Type B pancreatic cell (in vitro differentiated cells): ENCODE results near the gene GPATCH2. TPM values are rescaled to one million over a fixed set of nuclear protein-coding genes. Genes with fewer than 3 reads are reported as not detected.

ENCODE experiments used
- DNase-seq: peaks from one replicate; pipeline ENCODE4 v3.0.0; 2021; ENCODE audit warnings: mixed read lengths; ENCODE audit not compliant: unreplicated experiment; ENCODE audit errors: extremely low spot score
- H3K27ac Mint-ChIP-seq: 2 replicates; pipeline ENCODE4 v1.8.0; 2021; ENCODE audit warnings: mild to moderate bottlenecking, mixed read lengths
- H3K27me3 Mint-ChIP-seq: 2 replicates; pipeline ENCODE4 v1.8.0; 2021; ENCODE audit warnings: mixed read lengths
- H3K36me3 Mint-ChIP-seq: 2 replicates; pipeline ENCODE4 v1.8.0; 2021; ENCODE audit warnings: mixed read lengths
- H3K4me1 Mint-ChIP-seq: one replicate; pipeline ENCODE4 v1.8.0; 2021; ENCODE audit warnings: mixed read lengths; ENCODE audit not compliant: unreplicated experiment
- H3K4me3 Mint-ChIP-seq: 2 replicates; pipeline ENCODE4 v1.8.0; 2021; ENCODE audit warnings: mild to moderate bottlenecking, mixed read lengths
- H3K9me3 Mint-ChIP-seq: 2 replicates; pipeline ENCODE4 v1.8.0; 2021; ENCODE audit warnings: mixed read lengths
- long read RNA-seq: library from polyadenylated mRNA; unstranded; transcript quantifications from one replicate; pipeline ENCODE4 v2.0.0, GENCODE V29; 2020
- total RNA-seq: library from RNA; stranded (reverse); gene quantifications from 2 replicates; pipeline ENCODE4 v1.2.1, GENCODE V29; 2021; ENCODE audit warnings: low replicate concordance
- TF ChIP-seq, protein P1 (sequence below): fragments of 200-600 bp; sonication (generic); conservative IDR thresholded peaks from 2 replicates; pipeline ENCODE4 v1.5.0; 2021; ENCODE audit warnings: antibody characterized with exemption, mild to moderate bottlenecking

Gene GPATCH2
- total RNA-seq = 16.0 and 18.7 TPM in 2 replicates
- long read RNA-seq, full-length matches to known transcripts = 13 of 23 reads
- long read RNA-seq, partial matches to known transcripts = 7 of 23 reads
- long read RNA-seq, other reads (novel, unspliced or antisense) = 3 of 23 reads

DNA sequence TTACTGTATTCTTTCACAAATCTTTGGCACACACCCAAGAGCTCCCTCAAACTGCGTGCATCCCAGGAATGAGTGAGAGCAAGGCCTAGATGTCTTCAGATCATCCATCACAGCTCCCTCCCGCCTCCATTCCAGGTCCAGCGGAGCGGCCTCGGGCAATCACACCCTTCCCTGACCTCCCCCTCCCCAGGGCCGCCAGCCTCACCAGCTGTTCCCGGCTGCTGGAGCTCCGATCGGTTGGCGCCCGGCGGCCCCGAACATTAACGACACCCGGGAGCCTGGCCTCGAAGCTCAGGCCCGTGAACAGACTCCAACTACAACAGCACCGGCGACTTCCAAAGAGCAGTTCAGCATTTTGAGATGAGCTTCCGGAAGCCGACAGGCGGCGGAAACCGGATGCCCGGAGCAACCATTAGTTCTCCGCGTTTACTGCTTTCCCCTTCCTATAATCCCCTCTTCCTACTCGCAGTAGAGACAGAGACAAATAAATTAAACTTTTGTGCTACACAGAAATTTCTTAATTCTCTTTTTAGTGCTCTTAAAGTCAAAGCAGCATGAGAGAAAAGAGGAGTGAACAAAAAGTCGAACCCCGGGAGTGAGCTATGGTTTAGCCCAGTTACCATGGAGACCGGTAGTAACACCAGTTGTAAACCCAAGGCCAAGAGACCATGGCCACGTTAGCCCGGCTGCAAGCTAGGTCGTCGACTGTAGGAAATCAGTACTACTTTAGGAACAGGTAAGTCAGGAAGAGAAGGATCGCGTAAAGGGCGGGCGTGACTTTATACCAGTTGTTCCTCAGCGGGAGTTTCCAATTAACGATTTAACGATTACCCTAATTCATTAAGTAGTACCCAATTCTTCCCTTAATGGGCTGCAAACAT is at the start of gene GPATCH2, which contains the start of gene SPATA17:
TSS of gene GPATCH2 (minus strand) at position 380 of the 881 bp plus-strand sequence. CDS start at position 261, 119 bp downstream.
TSS of gene SPATA17 (plus strand) at position 634 of the 881 bp plus-strand sequence. CDS start at position 669, 35 bp downstream.
- Mint-ChIP-seq H3K27ac (peak within 1 kb of the TSS; percentile 99), H3K9me3 (no peaks in the 10 kb centered on the region), H3K4me1 (peaks cover 23% of the 10 kb centered on the region), H3K27me3 (no peaks in the 10 kb centered on the region), H3K36me3 (no peaks in the 10 kb centered on the region), H3K4me3 (peak within 1 kb of the TSS; percentile 92)
- TF ChIP-seq, protein P1, sequence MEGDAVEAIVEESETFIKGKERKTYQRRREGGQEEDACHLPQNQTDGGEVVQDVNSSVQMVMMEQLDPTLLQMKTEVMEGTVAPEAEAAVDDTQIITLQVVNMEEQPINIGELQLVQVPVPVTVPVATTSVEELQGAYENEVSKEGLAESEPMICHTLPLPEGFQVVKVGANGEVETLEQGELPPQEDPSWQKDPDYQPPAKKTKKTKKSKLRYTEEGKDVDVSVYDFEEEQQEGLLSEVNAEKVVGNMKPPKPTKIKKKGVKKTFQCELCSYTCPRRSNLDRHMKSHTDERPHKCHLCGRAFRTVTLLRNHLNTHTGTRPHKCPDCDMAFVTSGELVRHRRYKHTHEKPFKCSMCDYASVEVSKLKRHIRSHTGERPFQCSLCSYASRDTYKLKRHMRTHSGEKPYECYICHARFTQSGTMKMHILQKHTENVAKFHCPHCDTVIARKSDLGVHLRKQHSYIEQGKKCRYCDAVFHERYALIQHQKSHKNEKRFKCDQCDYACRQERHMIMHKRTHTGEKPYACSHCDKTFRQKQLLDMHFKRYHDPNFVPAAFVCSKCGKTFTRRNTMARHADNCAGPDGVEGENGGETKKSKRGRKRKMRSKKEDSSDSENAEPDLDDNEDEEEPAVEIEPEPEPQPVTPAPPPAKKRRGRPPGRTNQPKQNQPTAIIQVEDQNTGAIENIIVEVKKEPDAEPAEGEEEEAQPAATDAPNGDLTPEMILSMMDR = peak; percentile 62
- DNase-seq = peak; percentile 77

DNA sequence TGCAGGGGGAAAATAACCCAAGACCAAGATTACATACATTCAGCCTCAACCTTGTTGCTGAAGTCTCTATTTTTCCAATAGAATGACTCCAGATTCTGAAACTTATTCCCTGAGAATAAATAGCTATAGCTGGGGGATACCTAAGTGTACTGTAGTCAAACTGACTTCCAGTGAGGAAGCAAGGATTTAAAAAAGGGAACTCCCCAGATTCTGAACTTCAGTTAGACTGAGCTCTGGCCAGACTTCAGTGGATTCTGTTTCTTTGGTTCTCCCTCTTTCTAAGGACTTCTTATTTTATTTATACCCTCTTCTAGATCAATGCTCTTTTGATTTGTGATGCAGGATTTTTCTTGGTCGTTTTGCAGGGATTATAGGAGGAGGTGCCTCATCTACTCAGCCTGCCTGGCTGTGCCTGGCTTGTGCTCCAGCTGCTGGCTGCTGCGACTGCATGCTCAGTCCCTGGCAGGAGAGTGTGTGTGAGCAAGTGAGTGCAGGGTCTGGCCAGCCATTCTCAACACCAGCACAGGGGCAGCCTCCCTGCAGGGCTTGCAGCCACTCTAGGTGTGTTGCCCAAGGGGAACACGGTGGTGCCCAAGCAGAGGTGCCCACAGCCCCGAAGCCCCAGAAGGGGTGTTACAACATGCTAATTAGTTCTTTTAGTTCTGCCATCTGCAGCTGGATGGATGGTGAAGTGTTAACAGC is 43.3 kb upstream of the GPATCH2 start:
- H3K27me3 Mint-ChIP-seq = no peaks in the 10 kb centered on the region
- no peaks in the 10 kb centered on the region for H3K9me3 Mint-ChIP-seq
- H3K27ac Mint-ChIP-seq = no peak overlapping the region
- TF ChIP-seq, protein P1 = no peak
- no peaks in the 10 kb centered on the region for H3K4me1 Mint-ChIP-seq
- no peaks in the 10 kb centered on the region for H3K36me3 Mint-ChIP-seq
- no peak for DNase-seq
- H3K4me3 Mint-ChIP-seq = no peak overlapping the region

DNA sequence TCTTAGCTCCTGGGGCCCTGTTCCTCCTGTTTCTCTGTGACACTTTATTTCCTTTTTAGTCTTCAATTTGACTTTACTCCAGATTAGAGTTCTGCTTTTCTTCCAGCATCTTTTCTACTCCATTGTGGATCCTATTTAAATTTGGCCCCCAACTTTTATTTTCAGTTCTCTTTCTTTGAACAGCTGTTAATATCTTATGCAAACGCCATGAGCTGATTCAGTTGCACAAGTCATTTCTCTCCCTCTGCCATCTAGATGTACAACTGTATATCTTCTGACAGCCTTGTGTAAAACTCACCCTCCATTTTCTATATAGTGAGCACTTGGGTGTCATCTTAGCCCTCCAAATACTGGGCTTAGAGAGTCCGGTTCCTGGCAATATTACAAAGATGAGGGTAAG is 42.5 kb upstream of the GPATCH2 start:
- TF ChIP-seq, protein P1 = no peak
- no peaks in the 10 kb centered on the region for H3K36me3 Mint-ChIP-seq
- no peak overlapping the region for H3K27ac Mint-ChIP-seq
- no peaks in the 10 kb centered on the region for H3K27me3 Mint-ChIP-seq
- no peaks in the 10 kb centered on the region for H3K9me3 Mint-ChIP-seq
- no peak for DNase-seq
- H3K4me3 Mint-ChIP-seq = no peak overlapping the region
- H3K4me1 Mint-ChIP-seq = no peaks in the 10 kb centered on the region

- DNase-seq = no peak
- Mint-ChIP-seq H3K4me1 (no peaks in the 10 kb centered on the region), H3K4me3 (no peak overlapping the region), H3K9me3 (no peaks in the 10 kb centered on the region), H3K36me3 (no peaks in the 10 kb centered on the region), H3K27ac (no peak overlapping the region), H3K27me3 (no peaks in the 10 kb centered on the region)
- TF ChIP-seq, protein P1 = no peak
Measured at GRCh38 chr1:217668351-217668940, 37.6 kb upstream of the GPATCH2 start.

GRCh38 chr1:217661407-217661806 is 30.5 kb upstream of the GPATCH2 start:
- H3K4me1 Mint-ChIP-seq = no peaks in the 10 kb centered on the region

More at GRCh38 chr1:217661407-217661806, 30.5 kb upstream of the GPATCH2 start:
- TF ChIP-seq, protein P1 = no peak
- Mint-ChIP-seq H3K4me3 (no peak overlapping the region), H3K27me3 (no peaks in the 10 kb centered on the region), H3K9me3 (no peaks in the 10 kb centered on the region), H3K36me3 (no peaks in the 10 kb centered on the region), H3K27ac (no peak overlapping the region)
- no peak for DNase-seq
